SK-N-MC (cell line): ENCODE measurements around the gene SERPINA4.

Experiments used
- DNase-seq: peaks from one replicate; pipeline ENCODE4 v3.0.0-alpha.2; 2011; ENCODE audit warnings: low read depth, low spot score
- H3K27ac ChIP-seq: fragments of 200-600 bp; sonication (generic); 2 replicates; pipeline ENCODE4 v1.5.1; 2016; ENCODE audit warnings: mixed run types
- H3K36me3 ChIP-seq: fragments of 200-600 bp; sonication (generic); 2 replicates; pipeline ENCODE4 v1.6.1; 2017; ENCODE audit warnings: antibody characterized with exemption, low read length, mixed read lengths; ENCODE audit not compliant: insufficient read depth
- H3K4me3 ChIP-seq: fragments of 200-600 bp; sonication (generic); 2 replicates; pipeline ENCODE4 v1.5.1; 2016
- H3K9ac ChIP-seq: fragments of 200-600 bp; sonication (generic); 2 replicates; pipeline ENCODE4 v1.8.0; 2017; ENCODE audit warnings: mixed run types, mixed read lengths; ENCODE audit not compliant: insufficient read length
- H3K9me3 ChIP-seq: fragments of 200-600 bp; sonication (generic); 2 replicates; pipeline ENCODE4 v1.6.1; 2017; ENCODE audit warnings: low read depth, mild to moderate bottlenecking, antibody characterized with exemption, low read length, moderate library complexity, mixed read lengths
- EZH2 ChIP-seq: fragments of 200-600 bp; sonication (generic); IDR thresholded peaks from one replicate; pipeline ENCODE4 v1.6.1; 2017; ENCODE audit warnings: antibody characterized with exemption
- FOXP2 ChIP-seq: optimal IDR thresholded peaks from 2 replicates; pipeline ENCODE3; 2011; ENCODE audit warnings: mild to moderate bottlenecking, moderate library complexity; ENCODE audit not compliant: insufficient read depth; ENCODE audit errors: extremely low read length, control extremely low read depth
- POLR2AphosphoS5 ChIP-seq: IDR thresholded peaks from 2 replicates; pipeline ENCODE4 v1.6.1; 2012; ENCODE audit warnings: mild to moderate bottlenecking, low read depth, low read length, borderline replicate concordance

The SERPINA4 gene

GRCh38 chr14:94560751-94561655 is at the start of gene SERPINA4:
Gene SERPINA4 (plus strand): TSS chr14:94561442. CDS start chr14:94563483, 2,041 bp downstream.
- Histone ChIP-seq H3K9ac (no peak within 1 kb of the TSS), H3K4me3 (no peak within 1 kb of the TSS), H3K36me3 (no peaks in the 10 kb centered on the region), H3K9me3 (no peaks in the 10 kb centered on the region), H3K27ac (no peak within 1 kb of the TSS)
- TF ChIP-seq FOXP2 (no peak), EZH2 (no peak), POLR2AphosphoS5 (no peak)
- no peak for DNase-seq

- no peak for DNase-seq
- no peak overlapping the region for H3K9ac ChIP-seq
- no peaks in the 10 kb centered on the region for H3K36me3 ChIP-seq
- no peak overlapping the region for H3K4me3 ChIP-seq
- TF ChIP-seq POLR2AphosphoS5 (no peak), EZH2 (no peak), FOXP2 (no peak)
- H3K9me3 ChIP-seq: no peaks in the 10 kb centered on the region
- H3K27ac ChIP-seq: no peak overlapping the region
Observed at GRCh38 chr14:94514351-94514750, 46.9 kb upstream of the SERPINA4 start.

- TF ChIP-seq POLR2AphosphoS5 (no peak), FOXP2 (no peak), EZH2 (no peak)
Observed at GRCh38 chr14:94515426-94515825, 45.8 kb upstream of the SERPINA4 start.

GRCh38 chr14:94515856-94516255 is 45.4 kb upstream of the SERPINA4 start:
- no peaks in the 10 kb centered on the region for H3K9me3 ChIP-seq
- H3K9ac ChIP-seq: no peak overlapping the region
- no peak for DNase-seq
- no peaks in the 10 kb centered on the region for H3K36me3 ChIP-seq
- no peak overlapping the region for H3K27ac ChIP-seq
- TF ChIP-seq POLR2AphosphoS5: no peak
- H3K4me3 ChIP-seq: no peak overlapping the region

More at GRCh38 chr14:94515426-94515825, 45.8 kb upstream of the SERPINA4 start:
- H3K9ac ChIP-seq: no peak overlapping the region
- H3K36me3 ChIP-seq: no peaks in the 10 kb centered on the region
- no peak overlapping the region for H3K27ac ChIP-seq
- no peak for DNase-seq
- no peaks in the 10 kb centered on the region for H3K9me3 ChIP-seq
- H3K4me3 ChIP-seq: no peak overlapping the region

GRCh38 chr14:94517248-94517640 is 44.0 kb upstream of the SERPINA4 start:
- H3K9me3 ChIP-seq: no peaks in the 10 kb centered on the region
- TF ChIP-seq EZH2 (no peak), POLR2AphosphoS5 (no peak), FOXP2 (no peak)

GRCh38 chr14:94517641-94518257 is 43.5 kb upstream of the SERPINA4 start:
- no peak overlapping the region for H3K4me3 ChIP-seq
- no peaks in the 10 kb centered on the region for H3K36me3 ChIP-seq
- H3K9ac ChIP-seq: no peak overlapping the region
- no peak overlapping the region for H3K27ac ChIP-seq
- TF ChIP-seq FOXP2 (no peak), EZH2 (no peak), POLR2AphosphoS5 (no peak)
- no peak for DNase-seq
- H3K9me3 ChIP-seq: no peaks in the 10 kb centered on the region

More at GRCh38 chr14:94517248-94517640, 44.0 kb upstream of the SERPINA4 start:
- DNase-seq: no peak
- H3K4me3 ChIP-seq: no peak overlapping the region
- H3K27ac ChIP-seq: no peak overlapping the region
- H3K36me3 ChIP-seq: no peaks in the 10 kb centered on the region
- no peak overlapping the region for H3K9ac ChIP-seq

GRCh38 chr14:94521375-94522114 is 39.7 kb upstream of the SERPINA4 start:
- no peak for DNase-seq
- Histone ChIP-seq H3K4me3 (no peak overlapping the region), H3K9me3 (no peaks in the 10 kb centered on the region), H3K36me3 (no peaks in the 10 kb centered on the region), H3K9ac (no peak overlapping the region), H3K27ac (no peak overlapping the region)
- no peak for TF ChIP-seq POLR2AphosphoS5

- Histone ChIP-seq H3K27ac (no peak overlapping the region), H3K4me3 (no peak overlapping the region), H3K9me3 (no peaks in the 10 kb centered on the region), H3K9ac (no peak overlapping the region), H3K36me3 (no peaks in the 10 kb centered on the region)
- no peak for TF ChIP-seq EZH2
- no peak for TF ChIP-seq POLR2AphosphoS5
- no peak for TF ChIP-seq FOXP2
- no peak for DNase-seq
Observed at GRCh38 chr14:94522115-94522724, 39.0 kb upstream of the SERPINA4 start.
